Neural crest cell (in vitro differentiated cells): ENCODE results near the gene ACER2. TPM values are rescaled to one million over a fixed set of nuclear protein-coding genes. Genes with fewer than 3 reads are reported as not detected.

Experiments
- DNase-seq: peaks from one replicate; pipeline ENCODE4 v3.0.0; 2021; ENCODE audit warnings: low read depth, mixed read lengths, low spot score
- H3K27ac Mint-ChIP-seq: one replicate; pipeline ENCODE4 v1.8.0; 2021; ENCODE audit warnings: mild to moderate bottlenecking, mixed read lengths; ENCODE audit not compliant: unreplicated experiment
- H3K27me3 Mint-ChIP-seq: 2 replicates; pipeline ENCODE4 v1.8.0; 2021; ENCODE audit warnings: low read depth, mild to moderate bottlenecking, mixed read lengths
- H3K36me3 Mint-ChIP-seq: 2 replicates; pipeline ENCODE4 v1.8.0; 2021; ENCODE audit warnings: low read depth, mild to moderate bottlenecking, mixed read lengths
- H3K4me1 Mint-ChIP-seq: 2 replicates; pipeline ENCODE4 v1.8.0; 2021; ENCODE audit warnings: mixed read lengths
- H3K4me3 Mint-ChIP-seq: one replicate; pipeline ENCODE4 v1.8.0; 2021; ENCODE audit warnings: mild to moderate bottlenecking, mixed read lengths
- H3K9me3 Mint-ChIP-seq: 2 replicates; pipeline ENCODE4 v1.8.0; 2021; ENCODE audit warnings: mixed read lengths
- total RNA-seq: library from RNA; stranded (reverse); gene quantifications from 2 replicates; pipeline ENCODE4 v1.2.1, GENCODE V29; 2021
- TF ChIP-seq, protein P1 (sequence below): fragments of 200-600 bp; sonication (generic); conservative IDR thresholded peaks from 2 replicates; pipeline ENCODE4 v1.5.0; 2021; ENCODE audit warnings: antibody characterized with exemption, mild to moderate bottlenecking

The ACER2 gene
- total RNA-seq, 1 donor from 2014 or later: 5.6 TPM

DNA sequence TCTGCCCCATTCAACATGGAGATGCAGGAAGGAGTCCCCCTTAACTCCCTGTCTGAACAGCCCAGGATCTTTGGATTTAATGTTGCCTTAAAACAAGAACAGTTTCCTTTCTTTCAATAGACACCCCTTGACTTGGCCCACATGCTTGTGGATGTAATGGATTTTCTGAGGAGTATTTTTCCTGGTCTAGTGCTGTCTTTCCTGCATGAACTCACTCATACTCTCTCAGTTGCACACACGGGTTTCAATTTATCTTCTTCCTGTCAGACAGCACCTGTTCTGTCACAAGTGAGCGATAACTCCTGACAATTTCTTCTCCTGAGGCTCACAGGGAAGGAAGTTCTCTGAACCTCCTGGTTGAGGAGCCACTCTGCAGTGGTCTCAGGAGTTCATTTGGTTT is 85.1 kb downstream of the ACER2 start:
- no peak for DNase-seq
- no peaks in the 10 kb centered on the region for H3K27me3 Mint-ChIP-seq
- TF ChIP-seq, protein P1, sequence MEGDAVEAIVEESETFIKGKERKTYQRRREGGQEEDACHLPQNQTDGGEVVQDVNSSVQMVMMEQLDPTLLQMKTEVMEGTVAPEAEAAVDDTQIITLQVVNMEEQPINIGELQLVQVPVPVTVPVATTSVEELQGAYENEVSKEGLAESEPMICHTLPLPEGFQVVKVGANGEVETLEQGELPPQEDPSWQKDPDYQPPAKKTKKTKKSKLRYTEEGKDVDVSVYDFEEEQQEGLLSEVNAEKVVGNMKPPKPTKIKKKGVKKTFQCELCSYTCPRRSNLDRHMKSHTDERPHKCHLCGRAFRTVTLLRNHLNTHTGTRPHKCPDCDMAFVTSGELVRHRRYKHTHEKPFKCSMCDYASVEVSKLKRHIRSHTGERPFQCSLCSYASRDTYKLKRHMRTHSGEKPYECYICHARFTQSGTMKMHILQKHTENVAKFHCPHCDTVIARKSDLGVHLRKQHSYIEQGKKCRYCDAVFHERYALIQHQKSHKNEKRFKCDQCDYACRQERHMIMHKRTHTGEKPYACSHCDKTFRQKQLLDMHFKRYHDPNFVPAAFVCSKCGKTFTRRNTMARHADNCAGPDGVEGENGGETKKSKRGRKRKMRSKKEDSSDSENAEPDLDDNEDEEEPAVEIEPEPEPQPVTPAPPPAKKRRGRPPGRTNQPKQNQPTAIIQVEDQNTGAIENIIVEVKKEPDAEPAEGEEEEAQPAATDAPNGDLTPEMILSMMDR: no peak
- no peaks in the 10 kb centered on the region for H3K9me3 Mint-ChIP-seq
- no peaks in the 10 kb centered on the region for H3K36me3 Mint-ChIP-seq
- H3K27ac Mint-ChIP-seq: no peak overlapping the region
- no peaks in the 10 kb centered on the region for H3K4me1 Mint-ChIP-seq
- no peak overlapping the region for H3K4me3 Mint-ChIP-seq

DNA sequence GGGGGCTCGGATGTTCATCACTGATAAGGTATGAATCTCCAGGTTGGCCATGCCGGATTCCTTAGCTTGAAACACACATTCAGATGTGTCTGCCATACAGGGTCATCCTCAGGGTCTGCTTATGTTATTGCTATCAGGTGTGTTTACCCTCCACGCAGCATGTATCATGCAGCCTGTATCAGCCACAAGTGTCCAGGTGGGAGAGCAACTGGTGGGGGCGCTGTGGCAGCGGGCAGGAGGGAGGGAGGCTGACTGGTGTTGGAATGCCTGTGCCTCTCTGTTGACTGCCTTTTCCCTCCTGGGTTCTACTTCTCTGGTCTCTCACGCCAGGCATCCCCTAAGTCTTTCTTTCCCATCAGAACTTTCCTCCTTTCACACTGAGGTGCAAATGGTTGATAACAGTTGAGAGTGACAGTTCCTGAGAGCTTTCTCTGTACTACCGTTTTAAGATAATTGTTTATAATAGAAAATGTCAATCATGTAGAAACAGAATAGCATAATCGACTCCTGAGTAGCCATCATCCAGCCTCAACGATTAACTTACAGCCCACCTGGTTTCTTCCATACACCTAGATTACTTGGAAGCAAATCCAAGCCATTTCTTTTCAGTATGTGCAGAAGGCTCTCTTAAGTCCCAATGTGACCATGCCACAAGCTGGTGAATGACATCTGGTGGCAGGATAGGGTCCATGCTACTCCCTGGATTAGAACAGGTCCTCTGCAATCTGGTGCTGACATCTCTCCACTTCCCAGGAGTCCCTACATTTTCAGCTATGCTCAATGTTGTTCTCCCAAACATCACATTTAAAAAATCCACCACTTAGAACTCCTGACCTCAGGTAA is 86.6 kb downstream of the ACER2 start:
- Mint-ChIP-seq H3K4me1 (no peaks in the 10 kb centered on the region), H3K9me3 (peaks cover under 1% of the 10 kb centered on the region), H3K36me3 (no peaks in the 10 kb centered on the region), H3K27ac (no peak overlapping the region), H3K27me3 (peaks cover 2% of the 10 kb centered on the region), H3K4me3 (no peak overlapping the region)
- TF ChIP-seq, protein P1: no peak
- DNase-seq: no peak

DNA sequence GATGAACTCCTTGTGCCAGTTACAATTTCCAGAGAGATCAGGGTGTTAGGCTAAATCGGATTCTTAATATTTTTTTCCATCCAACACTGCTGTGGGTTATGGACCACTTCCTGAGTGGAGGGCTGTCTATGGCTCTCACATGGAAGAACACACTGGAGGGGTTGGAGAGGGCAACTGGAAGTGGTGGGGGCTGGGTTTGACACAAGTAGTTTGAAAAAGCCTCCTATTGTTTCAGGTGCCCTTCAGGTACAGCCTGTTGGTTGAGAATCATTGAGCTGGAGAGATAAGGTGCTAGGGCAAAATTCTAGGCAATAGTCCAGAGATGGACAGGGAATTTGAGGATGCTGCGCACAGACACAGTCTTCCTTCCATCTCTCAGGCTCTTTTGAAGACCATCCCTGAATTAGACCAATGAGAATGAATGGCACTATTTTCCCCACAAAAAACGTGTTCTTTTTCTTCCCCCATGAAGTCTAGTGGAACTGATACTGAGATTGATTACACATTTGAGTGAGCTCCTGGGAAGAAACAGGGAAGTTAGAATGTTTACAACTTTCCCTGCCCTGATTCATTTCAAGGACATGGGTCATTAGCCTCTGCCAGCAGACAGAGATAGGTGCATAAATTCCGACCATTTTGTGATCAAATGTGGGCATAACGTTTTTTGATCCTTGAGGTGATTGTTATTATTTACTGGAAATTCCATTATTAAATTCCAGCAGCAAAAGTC is 87.7 kb downstream of the ACER2 start:
- Mint-ChIP-seq H3K27ac (no peak overlapping the region), H3K27me3 (peaks cover 8% of the 10 kb centered on the region), H3K36me3 (no peaks in the 10 kb centered on the region), H3K9me3 (peaks cover 10% of the 10 kb centered on the region), H3K4me1 (no peaks in the 10 kb centered on the region), H3K4me3 (no peak overlapping the region)
- DNase-seq: no peak
- TF ChIP-seq, protein P1: no peak

DNA sequence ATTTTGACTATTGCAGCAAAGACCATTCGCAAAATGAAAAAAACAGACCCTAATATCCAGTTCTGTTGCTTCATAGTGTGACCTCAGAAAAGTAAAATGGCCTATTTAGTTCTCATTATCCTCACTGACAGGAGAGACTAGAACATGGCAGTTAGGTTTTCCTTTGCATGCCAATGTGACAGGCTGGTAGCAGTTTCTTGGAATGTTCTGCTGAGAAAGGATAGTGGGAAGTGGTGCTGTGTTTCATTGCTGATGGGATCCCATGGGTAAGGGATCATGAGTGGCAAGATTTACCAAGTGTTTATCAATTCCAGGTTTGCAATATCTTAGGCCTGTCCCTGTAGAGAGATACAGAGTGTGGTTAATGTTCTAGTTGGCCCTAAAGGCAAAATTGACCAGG is 88.5 kb downstream of the ACER2 start:
- H3K27ac Mint-ChIP-seq: no peak overlapping the region
- TF ChIP-seq, protein P1: no peak
- DNase-seq: no peak
- peaks cover 12% of the 10 kb centered on the region for H3K27me3 Mint-ChIP-seq
- H3K4me3 Mint-ChIP-seq: no peak overlapping the region
- no peaks in the 10 kb centered on the region for H3K4me1 Mint-ChIP-seq
- H3K36me3 Mint-ChIP-seq: no peaks in the 10 kb centered on the region
- H3K9me3 Mint-ChIP-seq: peaks cover 10% of the 10 kb centered on the region

DNA sequence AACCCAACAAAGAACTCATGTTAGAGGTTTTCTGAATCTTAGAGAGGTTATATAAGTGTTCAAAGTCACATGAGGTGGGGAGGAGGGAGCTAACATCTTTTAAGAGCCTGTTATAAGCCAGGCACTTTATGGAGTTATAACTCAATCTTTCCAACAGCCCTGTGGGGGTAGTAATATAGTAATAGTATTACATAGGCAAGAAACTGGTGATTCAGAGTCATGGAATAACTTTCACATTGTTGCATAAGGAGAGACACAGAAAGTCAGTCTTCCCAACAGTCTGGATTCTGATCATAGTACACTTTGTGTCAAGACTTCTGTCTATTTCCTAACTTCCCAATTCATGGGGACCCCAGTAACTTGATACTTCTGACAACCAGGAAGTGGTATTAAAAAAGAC is 89.2 kb downstream of the ACER2 start:
- Mint-ChIP-seq H3K9me3 (peaks cover 10% of the 10 kb centered on the region), H3K36me3 (no peaks in the 10 kb centered on the region), H3K4me3 (no peak overlapping the region), H3K4me1 (no peaks in the 10 kb centered on the region), H3K27ac (no peak overlapping the region), H3K27me3 (peaks cover 12% of the 10 kb centered on the region)
- TF ChIP-seq, protein P1: no peak
- no peak for DNase-seq

Other genes starting within 250 kb of the ACER2 start
- 26.4 and 29.4 TPM in 2 replicates for gene DENND4C, start 178.3 kb upstream of the ACER2 start, total RNA-seq
- 2,517 and 2,603 TPM in 2 replicates for gene RPS6, start 28.8 kb upstream of the ACER2 start, total RNA-seq